Activated CD4-positive, alpha-beta T cell treated with anti-CD3 and anti-CD28 coated beads, Interleukin-2, amount 50 U/mL, for 48 hours (primary cell): ENCODE data around the gene CYP19A1.

ENCODE experiments used
- DNase-seq, 2 experiments: peaks; one replicate each; pipeline ENCODE4 v3.0.0-alpha.2; 2020

Gene CYP19A1

DNA sequence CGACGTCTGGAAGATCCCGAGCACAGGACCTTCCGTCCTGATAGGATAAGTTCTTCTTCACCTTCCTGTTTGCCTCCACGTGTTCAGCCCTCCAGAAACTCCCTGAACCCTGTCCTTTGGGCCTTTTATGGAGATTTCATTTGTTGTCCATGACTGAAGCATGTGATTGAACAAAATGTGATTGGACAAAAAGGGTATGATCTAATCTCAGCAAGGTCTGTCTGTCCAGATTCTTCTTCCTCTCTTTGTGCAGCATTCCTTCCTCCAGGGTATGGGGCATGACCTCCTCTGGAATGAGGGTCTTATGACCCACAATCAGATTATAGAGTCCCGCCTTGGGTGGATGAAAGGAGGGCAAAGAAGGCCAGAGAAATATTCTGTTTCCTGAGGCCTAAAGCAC, at the start of gene CYP19A1:
Gene CYP19A1 (minus strand): TSS at position 101 of the 400 bp plus-strand sequence. CDS start 95,684 bp downstream, outside the sequence.
- no peak for DNase-seq

- no peak for DNase-seq
These were observed 49.3 kb upstream of the CYP19A1 start for GRCh38 chr15:51387699-51388041.

DNA sequence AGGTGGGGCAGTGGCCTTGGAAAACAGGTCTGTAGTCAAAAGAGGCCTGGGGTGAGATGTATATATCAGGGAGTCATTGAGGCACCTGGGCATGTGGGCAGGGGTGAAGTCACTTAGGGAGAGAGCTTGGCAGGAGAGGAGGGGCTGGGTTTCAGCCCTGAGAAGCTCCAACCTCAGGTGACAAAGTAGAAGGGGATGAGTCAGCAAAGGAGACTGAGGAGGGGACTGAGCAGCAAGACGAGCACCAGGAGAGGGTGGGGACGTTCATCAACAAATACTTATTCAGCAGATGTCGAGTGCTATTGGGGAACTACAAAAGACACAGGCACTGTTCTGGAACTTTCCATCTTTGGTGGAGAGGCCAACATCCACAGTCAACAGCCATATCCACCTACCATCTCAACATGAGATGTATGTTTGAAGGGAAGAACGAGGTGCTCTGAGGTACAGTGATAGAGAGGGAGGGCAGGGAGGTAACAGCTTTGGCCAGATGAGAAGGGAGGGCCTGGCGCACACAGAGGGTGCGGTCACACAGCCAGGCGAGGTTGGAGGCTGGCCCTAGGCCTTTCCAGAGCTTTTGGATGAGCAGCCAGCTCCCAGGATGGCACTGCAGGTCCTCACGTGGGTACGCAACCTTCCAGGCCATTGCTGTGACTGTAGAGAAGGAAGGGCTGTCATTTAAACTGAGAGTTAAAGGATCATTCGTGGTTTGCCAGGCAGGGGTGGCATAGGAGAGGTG, 48.7 kb upstream of the CYP19A1 start:
- DNase-seq = no peak

- no peak for DNase-seq
These were observed 48.1 kb upstream of the CYP19A1 start for GRCh38 chr15:51386486-51386885.

DNA sequence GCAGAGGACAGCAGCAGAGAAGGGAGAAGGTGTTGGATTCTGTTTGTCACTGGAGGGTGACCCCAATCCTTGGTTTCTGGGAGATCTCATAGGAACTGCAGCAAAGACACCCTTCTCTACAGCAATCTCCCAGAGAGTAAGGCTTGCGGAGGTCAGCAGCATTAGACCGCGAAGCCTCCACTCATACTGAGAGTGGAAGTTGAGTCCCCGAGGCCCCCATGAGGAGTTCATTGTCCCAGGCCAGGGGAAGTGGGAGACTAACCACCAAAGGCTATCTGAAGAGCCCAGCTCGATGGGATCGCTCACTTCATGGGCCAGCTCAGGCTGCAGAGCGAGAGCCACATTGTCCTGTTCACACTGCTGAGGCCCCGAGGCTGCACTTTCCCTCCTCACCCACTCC, 47.6 kb upstream of the CYP19A1 start:
- no peak for DNase-seq

- DNase-seq = no peak
These were observed 44.4 kb upstream of the CYP19A1 start for GRCh38 chr15:51382787-51383186.

GRCh38 chr15:51380999-51381806, 42.8 kb upstream of the CYP19A1 start:
- peak; percentile 18 to 30 for DNase-seq

DNA sequence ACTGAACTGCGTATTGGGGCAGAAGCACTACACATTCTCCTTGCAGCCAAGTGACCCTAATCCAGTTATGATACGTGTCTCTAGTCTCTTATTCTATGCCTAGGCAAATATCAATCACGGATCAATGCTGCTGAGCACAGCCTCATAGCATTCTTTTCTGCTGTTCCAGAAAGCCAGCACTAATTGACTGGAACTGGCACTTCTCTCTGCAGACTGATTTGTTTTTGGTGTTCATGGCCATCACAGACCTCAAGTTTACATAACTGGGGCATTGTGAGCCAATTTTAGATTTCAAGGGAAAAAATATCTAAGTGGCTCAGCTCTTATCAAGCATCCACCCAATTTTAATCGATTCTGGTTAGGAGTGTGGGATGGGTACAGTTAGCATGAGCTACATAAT, 41.0 kb upstream of the CYP19A1 start:
- no peak for DNase-seq

DNA sequence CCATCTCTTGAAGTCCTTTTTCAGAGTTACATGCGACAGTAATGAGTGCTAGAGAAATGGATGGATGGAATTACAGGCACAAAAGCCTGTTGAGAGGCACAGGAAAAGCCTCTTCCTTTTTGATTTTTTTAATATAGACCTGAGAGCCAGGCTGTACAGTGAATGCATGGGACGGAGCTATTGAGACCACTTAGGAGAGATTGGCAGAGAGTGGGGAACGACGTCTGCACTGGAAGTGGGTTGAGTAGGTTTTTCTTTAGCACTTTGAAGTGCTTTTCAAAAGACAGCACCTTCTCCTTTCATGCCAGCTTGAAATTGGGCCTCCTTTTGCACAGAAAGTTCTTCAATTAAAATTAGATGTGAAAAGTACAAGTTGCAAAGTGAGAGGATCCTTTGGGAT, 40.0 kb upstream of the CYP19A1 start:
- no peak for DNase-seq

DNA sequence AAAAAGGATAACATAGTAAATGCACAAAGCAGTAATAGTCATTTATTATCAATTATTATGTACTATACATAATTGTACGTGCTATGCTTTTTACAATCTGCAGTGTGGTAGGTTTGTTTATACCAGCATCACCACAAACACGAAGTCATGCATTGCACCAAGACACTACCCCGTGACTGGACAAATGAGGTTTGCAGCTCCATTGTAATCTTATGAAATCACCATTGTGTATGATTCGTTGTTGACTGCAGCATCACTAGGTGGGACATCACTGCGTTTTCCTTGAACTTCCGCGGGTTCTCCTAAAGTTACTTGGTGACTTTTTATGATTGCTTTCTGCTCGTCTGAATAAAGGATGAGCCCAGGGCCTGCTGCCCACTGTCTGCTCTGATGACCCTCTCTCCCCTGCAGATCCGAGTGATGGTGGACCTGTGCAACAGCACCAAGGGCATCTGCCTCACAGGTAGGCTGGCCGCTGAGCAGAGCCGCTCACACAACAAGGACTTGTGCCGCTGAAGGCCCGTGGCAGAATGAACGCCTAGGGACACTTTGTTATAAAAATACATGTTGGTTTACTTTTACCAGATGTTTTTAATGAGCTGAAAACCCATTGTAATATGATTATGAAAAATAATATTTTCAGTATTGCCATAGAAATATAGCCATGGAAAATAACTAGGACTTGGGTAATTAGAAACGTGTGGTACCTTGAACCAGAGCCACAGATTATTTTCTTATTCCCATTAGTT, 38.8 kb upstream of the CYP19A1 start:
- no peak for DNase-seq

GRCh38 chr15:51375966-51376640, 37.7 kb upstream of the CYP19A1 start:
- no peak for DNase-seq

DNA sequence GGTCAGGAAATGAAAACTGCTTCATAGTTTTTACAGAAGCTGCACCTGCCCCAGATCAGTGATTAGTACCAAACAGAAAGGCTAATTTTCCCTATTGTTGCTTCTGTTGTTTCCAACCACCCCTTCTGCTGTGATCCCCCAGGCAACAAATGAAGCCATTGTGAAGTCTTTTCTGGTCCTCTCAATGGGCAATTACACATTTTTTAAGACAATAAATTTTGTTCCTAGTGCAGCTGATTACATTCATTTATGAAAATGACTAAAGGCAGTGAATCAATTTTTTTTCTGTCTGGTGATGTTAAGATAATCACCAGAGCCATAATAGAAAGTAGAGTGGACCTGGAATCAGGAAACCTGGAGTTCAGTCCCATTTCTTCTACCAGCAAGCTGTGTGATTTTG, 35.7 kb upstream of the CYP19A1 start:
- DNase-seq = no peak

DNA sequence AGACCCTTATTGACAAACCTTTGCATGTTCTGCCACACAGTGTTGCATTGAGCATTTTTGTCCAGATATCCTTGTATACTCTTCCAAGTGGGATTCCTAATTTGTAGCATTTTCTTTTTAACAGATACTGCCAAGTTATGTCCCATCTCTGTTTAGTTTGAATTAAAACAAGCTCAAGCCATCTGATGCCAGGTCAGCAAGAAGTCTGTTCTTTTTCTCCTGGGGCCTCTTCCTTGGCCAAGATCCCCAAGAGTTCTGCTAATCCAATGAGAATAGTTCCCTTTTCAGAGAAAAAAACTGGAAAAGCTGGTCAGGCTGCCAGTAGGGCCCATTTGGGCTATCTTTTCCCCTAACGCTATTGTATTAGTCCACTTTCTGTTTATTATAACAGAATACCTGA, 32.9 kb upstream of the CYP19A1 start:
- no peak for DNase-seq

- no peak for DNase-seq
These were observed 31.0 kb upstream of the CYP19A1 start for GRCh38 chr15:51369451-51369761.

GRCh38 chr15:51368751-51369450, 30.5 kb upstream of the CYP19A1 start:
- no peak for DNase-seq

DNA sequence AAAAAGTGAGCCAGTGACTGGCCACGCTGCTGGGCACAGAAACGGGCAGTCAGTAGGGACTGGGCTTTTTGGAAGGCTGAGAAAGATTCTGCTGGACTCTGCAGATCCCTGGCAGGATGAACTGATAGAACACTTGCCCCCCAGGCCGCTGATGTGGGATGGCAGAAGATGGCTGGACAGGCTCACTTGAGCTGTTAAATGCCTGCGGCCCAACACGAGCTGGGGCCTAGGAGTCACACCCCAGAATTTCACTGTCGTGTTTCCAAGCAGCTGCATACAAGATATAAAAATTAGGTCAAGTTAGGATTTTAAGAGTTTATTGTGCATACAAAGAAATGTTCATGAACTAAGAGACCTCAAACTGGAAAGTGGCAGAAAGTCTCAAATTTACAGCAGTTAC, 29.9 kb upstream of the CYP19A1 start:
- no peak for DNase-seq

GRCh38 chr15:51367322-51367976, 29.1 kb upstream of the CYP19A1 start:
- no peak for DNase-seq

GRCh38 chr15:51366920-51367319, 28.5 kb upstream of the CYP19A1 start:
- DNase-seq = no peak

DNA sequence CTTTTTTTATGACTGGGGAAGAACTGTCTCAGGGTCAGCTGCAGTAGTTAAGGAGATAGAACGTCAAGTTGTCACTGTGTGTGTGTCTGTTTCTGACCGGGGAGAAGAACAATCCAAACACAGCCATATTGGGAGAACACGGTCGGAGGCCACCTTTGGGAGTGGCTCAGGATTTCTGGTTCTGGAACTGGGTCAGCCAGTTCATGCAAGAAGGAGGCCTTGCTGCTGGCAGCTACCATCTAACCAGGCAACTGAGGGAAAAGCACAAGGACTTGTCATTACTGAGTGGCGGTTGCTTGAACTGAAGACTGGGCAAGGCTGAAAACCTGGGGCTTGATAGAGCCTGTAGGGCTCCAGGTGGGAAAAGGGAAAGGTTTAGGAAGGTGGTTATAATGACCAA, 27.7 kb upstream of the CYP19A1 start:
- no peak for DNase-seq

DNA sequence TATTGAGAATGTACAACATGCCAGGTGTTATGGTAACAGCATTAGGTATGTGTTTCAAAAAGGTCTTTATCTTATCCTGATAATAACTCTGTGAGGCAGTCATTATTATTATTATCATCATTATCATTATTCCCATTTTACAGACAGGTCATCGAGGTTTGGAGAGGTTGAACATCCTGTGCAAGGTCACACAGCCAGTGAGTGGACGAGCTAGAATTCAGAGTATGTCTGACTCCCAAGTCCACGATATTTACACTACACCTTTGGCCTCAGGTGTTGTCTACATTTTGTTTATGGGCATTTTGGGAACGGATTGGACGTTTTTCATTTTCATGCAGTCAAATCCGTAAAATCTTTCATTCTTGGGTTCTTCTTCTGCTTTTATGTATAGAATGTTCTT, 27.0 kb upstream of the CYP19A1 start:
- no peak for DNase-seq

DNA sequence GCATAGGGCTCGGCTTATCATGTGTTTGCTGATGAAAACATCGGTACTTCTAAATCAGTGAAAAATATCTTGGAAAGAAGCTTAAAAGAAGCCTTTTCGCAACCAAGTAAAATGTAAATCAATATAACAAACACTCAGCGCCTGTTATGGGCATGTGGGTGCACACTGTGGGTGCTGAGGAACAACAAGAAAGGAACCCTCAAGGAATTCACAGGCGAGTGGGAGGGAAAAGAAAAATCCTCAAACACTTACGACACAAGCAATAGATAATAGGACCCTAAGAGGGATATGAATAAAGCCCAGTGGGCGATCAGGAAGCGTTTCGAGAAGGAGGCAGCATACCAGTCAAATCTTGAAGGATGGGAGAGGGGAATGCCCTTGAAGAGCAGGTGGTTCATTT, 25.0 kb upstream of the CYP19A1 start:
- DNase-seq = no peak

DNA sequence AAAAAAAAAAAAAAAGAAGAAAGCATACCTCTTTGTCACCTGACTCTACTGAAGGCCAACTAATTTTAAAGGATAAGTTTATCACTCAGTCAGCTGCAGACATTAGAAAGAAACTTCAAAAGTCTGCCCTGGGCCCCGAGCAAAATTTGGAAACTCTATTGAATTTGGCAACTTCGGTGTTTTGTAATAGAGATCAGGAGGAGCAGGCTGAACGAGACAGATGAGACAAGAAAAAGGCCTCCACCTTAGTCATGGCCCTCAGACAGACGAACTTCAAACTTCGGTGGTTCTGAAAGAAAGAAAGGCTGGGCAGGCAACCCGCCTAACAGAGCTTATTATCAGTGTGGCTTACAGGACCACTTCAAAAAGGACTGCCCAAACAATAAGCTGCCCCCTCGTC, 21.6 kb upstream of the CYP19A1 start:
- no peak for DNase-seq
